GM23338 (cell line): ENCODE results near the gene ZGPAT. TPM values are rescaled to one million over a fixed set of nuclear protein-coding genes. Genes with fewer than 3 reads are reported as not detected.

Source experiments
- ATAC-seq: fragments of 200-7000 bp; cut with Tn5 transposase; 3 replicates; pipeline ENCODE4 v1.9.1; 2020
- DNase-seq: peaks from one replicate; pipeline ENCODE4 v3.0.0-alpha.2; 2015; ENCODE audit warnings: low spot score
- H2AFZ ChIP-seq: fragments of 200-600 bp; sonication (generic); 2 replicates; pipeline ENCODE4 v1.8.0; 2016; ENCODE audit warnings: antibody characterized with exemption, mild to moderate bottlenecking, moderate library complexity
- H3F3A ChIP-seq: fragments of 200-600 bp; sonication (generic); replicated peaks from 2 replicates; pipeline ENCODE4 v1.8.0; 2017; ENCODE audit warnings: antibody characterized with exemption, mixed run types, low read depth
- H3K27ac ChIP-seq: fragments of 200-600 bp; sonication (generic); 2 replicates; pipeline ENCODE4 v1.6.1; 2016; ENCODE audit warnings: low read depth
- H3K27me3 ChIP-seq: fragments of 200-600 bp; sonication (generic); 2 replicates; pipeline ENCODE4 v1.8.0; 2016; ENCODE audit warnings: mild to moderate bottlenecking, mixed run types, moderate library complexity; ENCODE audit not compliant: insufficient read depth
- H3K36me3 ChIP-seq: fragments of 200-600 bp; sonication (generic); 2 replicates; pipeline ENCODE4 v1.8.0; 2016; ENCODE audit warnings: mild to moderate bottlenecking; ENCODE audit not compliant: insufficient read depth
- H3K4me1 ChIP-seq: fragments of 200-600 bp; sonication (generic); 2 replicates; pipeline ENCODE4 v1.8.0; 2016; ENCODE audit warnings: mild to moderate bottlenecking, moderate library complexity; ENCODE audit not compliant: insufficient read depth
- H3K4me2 ChIP-seq: fragments of 200-600 bp; sonication (generic); 2 replicates; pipeline ENCODE4 v1.7.1; 2017; ENCODE audit warnings: mixed run types
- H3K4me3 ChIP-seq: fragments of 200-600 bp; sonication (generic); 2 replicates; pipeline ENCODE4 v1.6.1; 2016; ENCODE audit warnings: mixed run types
- H3K79me2 ChIP-seq: fragments of 200-600 bp; sonication (generic); replicated peaks from 2 replicates; pipeline ENCODE4 v1.8.0; 2017; ENCODE audit warnings: mild to moderate bottlenecking; ENCODE audit not compliant: insufficient read depth
- H3K9me2 ChIP-seq: fragments of 200-600 bp; sonication (generic); 2 replicates; pipeline ENCODE4 v1.8.0; 2017; ENCODE audit not compliant: insufficient read depth
- H4K20me1 ChIP-seq: fragments of 200-600 bp; sonication (generic); replicated peaks from 2 replicates; pipeline ENCODE4 v1.8.0; 2017; ENCODE audit warnings: mild to moderate bottlenecking; ENCODE audit not compliant: insufficient read depth
- H3K27ac Mint-ChIP-seq: 2 replicates; pipeline ENCODE4 v1.8.0; 2020; ENCODE audit warnings: inconsistent platforms, mild to moderate bottlenecking, moderate library complexity, mixed read lengths
- H3K27me3 Mint-ChIP-seq: 3 replicates; pipeline ENCODE4 v1.8.0; 2022; ENCODE audit warnings: low read depth, mild to moderate bottlenecking, moderate library complexity, mixed read lengths, inconsistent platforms; ENCODE audit not compliant: insufficient read depth, poor library complexity
- H3K36me3 Mint-ChIP-seq: 3 replicates; pipeline ENCODE4 v1.8.0; 2021; ENCODE audit warnings: low read depth, mild to moderate bottlenecking, inconsistent platforms, moderate library complexity, mixed read lengths
- H3K4me1 Mint-ChIP-seq: 3 replicates; pipeline ENCODE4 v1.8.0; 2020; ENCODE audit warnings: mild to moderate bottlenecking, inconsistent platforms, mixed read lengths
- H3K4me3 Mint-ChIP-seq: 3 replicates; pipeline ENCODE4 v1.8.0; 2021; ENCODE audit warnings: moderate library complexity, mild to moderate bottlenecking, inconsistent platforms, mixed read lengths
- H3K9me3 Mint-ChIP-seq: 3 replicates; pipeline ENCODE4 v1.8.0; 2020; ENCODE audit warnings: moderate library complexity, mild to moderate bottlenecking, inconsistent platforms, mixed read lengths
- CREB1 ChIP-seq: fragments of 250-450 bp; sonication (Bioruptor Pico); IDR thresholded peaks from 2 replicates; pipeline ENCODE4 v1.5.0; 2020; ENCODE audit warnings: low read depth, mild to moderate bottlenecking, moderate library complexity
- EZH2 ChIP-seq: fragments of 200-600 bp; sonication (generic); IDR thresholded peaks from one replicate; pipeline ENCODE4 v1.8.0; 2017; ENCODE audit warnings: antibody characterized with exemption, mild to moderate bottlenecking, low read depth; ENCODE audit not compliant: unreplicated experiment
- EZH2phosphoT487 ChIP-seq: fragments of 200-600 bp; sonication (generic); IDR thresholded peaks from one replicate; pipeline ENCODE4 v1.8.1; 2018; ENCODE audit warnings: antibody characterized with exemption; ENCODE audit not compliant: unreplicated experiment
- JUNB ChIP-seq: IDR thresholded peaks from one replicate; pipeline ENCODE4 v1.6.1; 2016; ENCODE audit warnings: antibody characterized with exemption; ENCODE audit not compliant: unreplicated experiment
- NANOG ChIP-seq: IDR thresholded peaks from 2 replicates; pipeline ENCODE4 v1.6.1; 2016; ENCODE audit warnings: antibody characterized with exemption, borderline replicate concordance
- POLR2AphosphoS5 ChIP-seq: IDR thresholded peaks from 2 replicates; pipeline ENCODE4 v1.6.1; 2016; ENCODE audit warnings: antibody characterized with exemption, low read depth
- STAT1 ChIP-seq: IDR thresholded peaks from one replicate; pipeline ENCODE4 v1.6.1; 2016; ENCODE audit warnings: antibody characterized with exemption; ENCODE audit not compliant: unreplicated experiment
- ZNF331 ChIP-seq: fragments of 250-450 bp; sonication (Bioruptor Pico); IDR thresholded peaks from 2 replicates; pipeline ENCODE4 v1.5.0; 2020; ENCODE audit warnings: low read depth, mild to moderate bottlenecking, moderate library complexity
- polyA plus RNA-seq: library from polyadenylated mRNA; unstranded; fragments of >200 nt; fragmentation: Nextera tagmentation; extraction: Ambion mirVana; gene quantifications from 2 replicates; pipeline ENCODE4 v1.2.1, GENCODE V29; 2016
- total RNA-seq: library from RNA; depleted of rRNA; stranded (reverse); fragments of >200 nt; shearing (Covaris generic); gene quantifications from 2 replicates; pipeline ENCODE4 v1.2.3, GENCODE V29; 2014
- TF ChIP-seq, protein P1 (sequence below), 2 experiments: fragments of 200-600 bp in 1 of 2; sonication (generic) in 1 of 2; conservative IDR thresholded peaks; 2 replicates each; pipeline versions ENCODE4 v1.5.1 to v1.6.1; 2016 to 2017; ENCODE audit warnings: antibody characterized with exemption in 2 of 2, low read depth in 2 of 2, mild to moderate bottlenecking in 2 of 2, moderate library complexity in 1 of 2
- TF ChIP-seq, protein P2 (sequence below): IDR thresholded peaks from one replicate; pipeline ENCODE4 v1.6.1; 2018; ENCODE audit warnings: antibody characterized with exemption; ENCODE audit not compliant: unreplicated experiment
- TF ChIP-seq, protein P3 (sequence below): IDR thresholded peaks from 2 replicates; pipeline ENCODE4 v1.6.1; 2016; ENCODE audit warnings: antibody characterized with exemption

Gene ZGPAT
- total and polyA plus RNA-seq, 2 experiments from 2014 or later, result 25.0 to 39.2 TPM

DNA sequence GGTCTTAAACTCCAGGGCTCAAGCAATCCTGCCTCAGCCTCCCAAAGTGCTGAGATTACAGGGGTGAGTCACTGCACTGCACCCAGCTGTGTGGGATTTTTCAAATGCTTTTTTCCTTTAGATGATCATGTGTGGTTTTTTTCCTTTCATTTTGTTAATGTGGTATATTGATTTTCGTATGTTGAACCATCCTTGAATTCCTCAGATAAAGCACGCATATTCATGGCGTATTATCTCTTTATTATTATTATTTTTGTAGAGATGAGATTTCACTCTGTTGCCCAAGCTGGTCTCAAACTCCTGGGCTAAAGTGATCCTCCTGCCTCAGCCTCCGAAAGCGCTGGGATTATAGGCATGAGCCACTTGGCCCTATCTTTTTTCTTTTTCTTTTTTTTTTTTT is 7.0 kb downstream of the ZGPAT start (continued):
- TF ChIP-seq EZH2phosphoT487 (no peak), NANOG (no peak), EZH2 (no peak), CREB1 (CRISPR knock-in tag) (no peak), JUNB (no peak), STAT1 (no peak), POLR2AphosphoS5 (no peak)
- TF ChIP-seq, protein P1, sequence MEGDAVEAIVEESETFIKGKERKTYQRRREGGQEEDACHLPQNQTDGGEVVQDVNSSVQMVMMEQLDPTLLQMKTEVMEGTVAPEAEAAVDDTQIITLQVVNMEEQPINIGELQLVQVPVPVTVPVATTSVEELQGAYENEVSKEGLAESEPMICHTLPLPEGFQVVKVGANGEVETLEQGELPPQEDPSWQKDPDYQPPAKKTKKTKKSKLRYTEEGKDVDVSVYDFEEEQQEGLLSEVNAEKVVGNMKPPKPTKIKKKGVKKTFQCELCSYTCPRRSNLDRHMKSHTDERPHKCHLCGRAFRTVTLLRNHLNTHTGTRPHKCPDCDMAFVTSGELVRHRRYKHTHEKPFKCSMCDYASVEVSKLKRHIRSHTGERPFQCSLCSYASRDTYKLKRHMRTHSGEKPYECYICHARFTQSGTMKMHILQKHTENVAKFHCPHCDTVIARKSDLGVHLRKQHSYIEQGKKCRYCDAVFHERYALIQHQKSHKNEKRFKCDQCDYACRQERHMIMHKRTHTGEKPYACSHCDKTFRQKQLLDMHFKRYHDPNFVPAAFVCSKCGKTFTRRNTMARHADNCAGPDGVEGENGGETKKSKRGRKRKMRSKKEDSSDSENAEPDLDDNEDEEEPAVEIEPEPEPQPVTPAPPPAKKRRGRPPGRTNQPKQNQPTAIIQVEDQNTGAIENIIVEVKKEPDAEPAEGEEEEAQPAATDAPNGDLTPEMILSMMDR (conservative IDR thresholded peaks at IDR 0.05; ENCODE audit: low read depth in 2 of 2), result no peak
- TF ChIP-seq, protein P2, sequence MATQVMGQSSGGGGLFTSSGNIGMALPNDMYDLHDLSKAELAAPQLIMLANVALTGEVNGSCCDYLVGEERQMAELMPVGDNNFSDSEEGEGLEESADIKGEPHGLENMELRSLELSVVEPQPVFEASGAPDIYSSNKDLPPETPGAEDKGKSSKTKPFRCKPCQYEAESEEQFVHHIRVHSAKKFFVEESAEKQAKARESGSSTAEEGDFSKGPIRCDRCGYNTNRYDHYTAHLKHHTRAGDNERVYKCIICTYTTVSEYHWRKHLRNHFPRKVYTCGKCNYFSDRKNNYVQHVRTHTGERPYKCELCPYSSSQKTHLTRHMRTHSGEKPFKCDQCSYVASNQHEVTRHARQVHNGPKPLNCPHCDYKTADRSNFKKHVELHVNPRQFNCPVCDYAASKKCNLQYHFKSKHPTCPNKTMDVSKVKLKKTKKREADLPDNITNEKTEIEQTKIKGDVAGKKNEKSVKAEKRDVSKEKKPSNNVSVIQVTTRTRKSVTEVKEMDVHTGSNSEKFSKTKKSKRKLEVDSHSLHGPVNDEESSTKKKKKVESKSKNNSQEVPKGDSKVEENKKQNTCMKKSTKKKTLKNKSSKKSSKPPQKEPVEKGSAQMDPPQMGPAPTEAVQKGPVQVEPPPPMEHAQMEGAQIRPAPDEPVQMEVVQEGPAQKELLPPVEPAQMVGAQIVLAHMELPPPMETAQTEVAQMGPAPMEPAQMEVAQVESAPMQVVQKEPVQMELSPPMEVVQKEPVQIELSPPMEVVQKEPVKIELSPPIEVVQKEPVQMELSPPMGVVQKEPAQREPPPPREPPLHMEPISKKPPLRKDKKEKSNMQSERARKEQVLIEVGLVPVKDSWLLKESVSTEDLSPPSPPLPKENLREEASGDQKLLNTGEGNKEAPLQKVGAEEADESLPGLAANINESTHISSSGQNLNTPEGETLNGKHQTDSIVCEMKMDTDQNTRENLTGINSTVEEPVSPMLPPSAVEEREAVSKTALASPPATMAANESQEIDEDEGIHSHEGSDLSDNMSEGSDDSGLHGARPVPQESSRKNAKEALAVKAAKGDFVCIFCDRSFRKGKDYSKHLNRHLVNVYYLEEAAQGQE, result no peak
- TF ChIP-seq, protein P3, sequence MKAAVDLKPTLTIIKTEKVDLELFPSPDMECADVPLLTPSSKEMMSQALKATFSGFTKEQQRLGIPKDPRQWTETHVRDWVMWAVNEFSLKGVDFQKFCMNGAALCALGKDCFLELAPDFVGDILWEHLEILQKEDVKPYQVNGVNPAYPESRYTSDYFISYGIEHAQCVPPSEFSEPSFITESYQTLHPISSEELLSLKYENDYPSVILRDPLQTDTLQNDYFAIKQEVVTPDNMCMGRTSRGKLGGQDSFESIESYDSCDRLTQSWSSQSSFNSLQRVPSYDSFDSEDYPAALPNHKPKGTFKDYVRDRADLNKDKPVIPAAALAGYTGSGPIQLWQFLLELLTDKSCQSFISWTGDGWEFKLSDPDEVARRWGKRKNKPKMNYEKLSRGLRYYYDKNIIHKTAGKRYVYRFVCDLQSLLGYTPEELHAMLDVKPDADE, result no peak

DNA sequence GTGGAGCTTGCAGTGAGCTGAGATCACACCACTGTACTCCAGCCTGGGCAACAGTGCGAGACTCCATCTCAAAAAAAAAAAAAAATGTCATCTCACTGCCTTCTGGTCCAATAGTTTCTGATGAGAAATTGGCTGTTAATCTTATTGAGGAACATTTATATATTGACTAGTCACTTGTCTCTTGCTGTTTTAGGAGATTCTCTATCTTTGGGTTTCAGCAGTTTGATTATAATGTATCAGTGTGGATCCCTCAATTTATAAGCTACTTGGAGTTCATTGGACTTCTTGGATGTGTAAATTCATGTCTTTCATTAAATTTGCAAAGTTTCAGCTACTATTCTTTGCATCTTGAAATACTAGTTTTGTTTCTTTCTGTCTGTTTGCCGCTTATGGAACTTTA is 11.2 kb downstream of the ZGPAT start:
- no peaks in the 10 kb centered on the region for H3K27me3 ChIP-seq
- ATAC-seq (no peak), DNase-seq (no peak)
- H4K20me1 ChIP-seq, result peaks cover 22% of the 10 kb centered on the region
- Mint-ChIP-seq H3K27ac (no peak overlapping the region), H3K27me3 (peaks cover 4% of the 10 kb centered on the region), H3K4me3 (no peak overlapping the region), H3K9me3 (no peaks in the 10 kb centered on the region; the same call in 2 of the 3 replicates), H3K4me1 (no peaks in the 10 kb centered on the region), H3K36me3 (peaks cover 42% of the 10 kb centered on the region)
- no peak overlapping the region for H2AFZ ChIP-seq
- peaks cover 11% of the 10 kb centered on the region; the same call in 1 of the 2 replicates for H3K36me3 ChIP-seq
- H3K27ac ChIP-seq, result no peak overlapping the region
- no peaks in the 10 kb centered on the region for H3K4me1 ChIP-seq
- 0 out of 2 replicates have a peak, but pooled peaks cover 6% of the 10 kb centered on the region for H3F3A ChIP-seq
- peaks cover 68% of the 10 kb centered on the region for H3K79me2 ChIP-seq
- no peak overlapping the region for H3K4me3 ChIP-seq
- H3K4me2 ChIP-seq, result no peak overlapping the region
- no peaks in the 10 kb centered on the region for H3K9me2 ChIP-seq
- TF ChIP-seq, protein P3, result no peak
- TF ChIP-seq, protein P1 (conservative IDR thresholded peaks at IDR 0.05; ENCODE audit: low read depth in 2 of 2), result no peak
- TF ChIP-seq, protein P2, result no peak
- no peak for TF ChIP-seq POLR2AphosphoS5
- no peak for TF ChIP-seq STAT1
- no peak for TF ChIP-seq ZNF331 (CRISPR knock-in tag)
- TF ChIP-seq JUNB, result no peak
- no peak for TF ChIP-seq EZH2phosphoT487
- TF ChIP-seq EZH2, result no peak
